ENCODE measurements around the gene GNG13. TPM values are rescaled to one million over a fixed set of nuclear protein-coding genes. Genes with fewer than 3 reads are reported as not detected.
"Not testable (repeated sequence)": the region's sequence is repeated elsewhere in the genome, so short reads cannot be mapped to it uniquely, and the experiment has no call there.

GNG13 gene
- total RNA-seq, 1 donor from 2014 or later = not detected

DNA sequence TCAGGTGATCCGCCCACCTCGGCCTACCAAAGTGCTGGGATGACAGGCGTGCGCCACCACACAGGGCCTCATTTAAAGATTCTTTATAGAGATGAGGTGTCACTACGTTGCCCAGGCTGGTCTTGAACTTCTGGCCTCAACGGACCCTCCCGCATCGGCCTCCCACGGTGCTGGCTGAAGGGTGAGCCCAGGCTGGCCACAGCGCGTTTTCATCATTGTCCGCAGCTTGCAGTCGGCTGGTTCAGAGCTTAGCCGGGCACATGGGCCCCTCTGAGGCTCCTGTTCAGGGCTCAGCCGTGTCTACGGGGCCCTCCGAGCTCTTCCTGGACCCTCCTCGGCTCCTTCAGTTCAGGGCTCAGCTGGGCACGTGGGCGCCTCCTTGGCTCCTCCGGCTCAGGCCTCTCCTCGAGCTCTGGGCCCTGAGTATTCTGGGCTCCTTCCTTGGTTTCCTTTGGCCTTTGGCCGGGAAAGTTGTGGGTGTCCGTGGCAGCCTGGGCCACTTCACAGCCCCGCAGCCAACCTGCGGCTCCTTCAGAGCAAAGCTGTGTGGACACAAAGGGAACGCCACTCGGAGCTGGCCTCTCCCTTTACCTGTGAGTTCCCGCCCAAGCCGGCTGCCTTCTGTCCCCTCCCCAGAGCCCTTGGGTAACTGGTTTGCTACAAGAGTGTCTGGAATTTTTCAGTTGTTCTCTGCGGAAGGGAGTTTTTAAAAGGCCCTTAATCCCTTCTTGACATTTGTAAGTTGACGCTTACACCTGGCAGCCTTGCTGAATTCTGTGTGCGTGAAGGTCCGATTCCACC is 41.2 kb downstream of the GNG13 start:
- H3K4me3 ChIP-seq (ENCODE audit: low read depth, low read length) = no peak overlapping the region
- H3K27me3 ChIP-seq (ENCODE audit: control insufficient read depth, insufficient read depth, low read length) = no peaks in the 10 kb centered on the region
- DNase-seq (ENCODE audit: low read depth) = no peak
- no peaks in the 10 kb centered on the region for H3K36me3 ChIP-seq (ENCODE audit: control insufficient read depth, insufficient read depth, low read length)
- TF ChIP-seq, protein P1, sequence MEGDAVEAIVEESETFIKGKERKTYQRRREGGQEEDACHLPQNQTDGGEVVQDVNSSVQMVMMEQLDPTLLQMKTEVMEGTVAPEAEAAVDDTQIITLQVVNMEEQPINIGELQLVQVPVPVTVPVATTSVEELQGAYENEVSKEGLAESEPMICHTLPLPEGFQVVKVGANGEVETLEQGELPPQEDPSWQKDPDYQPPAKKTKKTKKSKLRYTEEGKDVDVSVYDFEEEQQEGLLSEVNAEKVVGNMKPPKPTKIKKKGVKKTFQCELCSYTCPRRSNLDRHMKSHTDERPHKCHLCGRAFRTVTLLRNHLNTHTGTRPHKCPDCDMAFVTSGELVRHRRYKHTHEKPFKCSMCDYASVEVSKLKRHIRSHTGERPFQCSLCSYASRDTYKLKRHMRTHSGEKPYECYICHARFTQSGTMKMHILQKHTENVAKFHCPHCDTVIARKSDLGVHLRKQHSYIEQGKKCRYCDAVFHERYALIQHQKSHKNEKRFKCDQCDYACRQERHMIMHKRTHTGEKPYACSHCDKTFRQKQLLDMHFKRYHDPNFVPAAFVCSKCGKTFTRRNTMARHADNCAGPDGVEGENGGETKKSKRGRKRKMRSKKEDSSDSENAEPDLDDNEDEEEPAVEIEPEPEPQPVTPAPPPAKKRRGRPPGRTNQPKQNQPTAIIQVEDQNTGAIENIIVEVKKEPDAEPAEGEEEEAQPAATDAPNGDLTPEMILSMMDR (IDR thresholded peaks at IDR 0.05; ENCODE audit: insufficient read depth, low read length, poor library complexity, severe bottlenecking) = no peak

DNA sequence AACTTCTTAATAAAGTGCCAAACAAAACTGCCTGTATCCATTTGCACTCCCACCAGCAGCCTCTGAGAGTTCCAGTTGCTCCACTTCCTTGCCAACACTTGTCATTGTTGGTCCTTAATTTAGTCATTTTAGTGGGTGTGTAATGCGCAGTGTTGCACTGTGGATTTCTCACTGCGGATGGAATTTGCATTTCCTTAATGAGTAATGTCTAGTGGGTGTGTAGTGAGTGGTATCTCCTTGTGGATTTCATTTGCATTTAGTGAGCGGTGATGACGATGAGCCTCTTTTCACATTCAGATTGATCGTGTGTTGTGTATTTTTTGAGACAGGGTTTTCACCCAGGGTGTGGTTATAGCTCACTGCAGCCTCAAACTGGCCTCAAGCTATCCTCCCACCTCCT is 44.1 kb downstream of the GNG13 start:
- H3K27me3 ChIP-seq (ENCODE audit: control insufficient read depth, insufficient read depth, low read length) = no peaks in the 10 kb centered on the region
- TF ChIP-seq, protein P1 (IDR thresholded peaks at IDR 0.05; ENCODE audit: insufficient read depth, low read length, poor library complexity, severe bottlenecking) = no peak
- no peak for DNase-seq (ENCODE audit: low read depth)
- no peaks in the 10 kb centered on the region for H3K36me3 ChIP-seq (ENCODE audit: control insufficient read depth, insufficient read depth, low read length)
- no peak overlapping the region for H3K4me3 ChIP-seq (ENCODE audit: low read depth, low read length)

DNA sequence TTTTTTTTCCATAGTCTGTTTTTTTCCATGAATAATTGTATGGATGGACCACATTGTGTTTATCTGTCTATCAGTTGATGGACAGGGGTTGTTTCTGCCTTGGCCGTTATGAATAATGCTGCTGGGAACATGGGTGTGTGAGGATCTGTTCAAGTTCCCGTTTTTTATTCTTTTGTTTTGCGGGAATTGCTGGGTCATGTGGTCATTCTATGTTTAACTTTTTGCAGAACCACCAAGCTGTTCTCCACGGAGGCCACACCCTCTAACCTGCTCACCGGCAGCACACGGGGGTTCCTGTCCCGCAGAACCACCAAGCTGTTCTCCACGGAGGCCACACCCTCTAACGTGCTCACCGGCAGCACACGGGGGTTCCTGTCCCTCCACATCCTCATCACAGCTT is 45.9 kb downstream of the GNG13 start:
- DNase-seq (ENCODE audit: low read depth) = no peak
- no peaks in the 10 kb centered on the region for H3K27me3 ChIP-seq (ENCODE audit: control insufficient read depth, insufficient read depth, low read length)
- H3K36me3 ChIP-seq (ENCODE audit: control insufficient read depth, insufficient read depth, low read length) = no peaks in the 10 kb centered on the region
- TF ChIP-seq, protein P1 (IDR thresholded peaks at IDR 0.05; ENCODE audit: insufficient read depth, low read length, poor library complexity, severe bottlenecking) = no peak
- no peak overlapping the region for H3K4me3 ChIP-seq (ENCODE audit: low read depth, low read length)

DNA sequence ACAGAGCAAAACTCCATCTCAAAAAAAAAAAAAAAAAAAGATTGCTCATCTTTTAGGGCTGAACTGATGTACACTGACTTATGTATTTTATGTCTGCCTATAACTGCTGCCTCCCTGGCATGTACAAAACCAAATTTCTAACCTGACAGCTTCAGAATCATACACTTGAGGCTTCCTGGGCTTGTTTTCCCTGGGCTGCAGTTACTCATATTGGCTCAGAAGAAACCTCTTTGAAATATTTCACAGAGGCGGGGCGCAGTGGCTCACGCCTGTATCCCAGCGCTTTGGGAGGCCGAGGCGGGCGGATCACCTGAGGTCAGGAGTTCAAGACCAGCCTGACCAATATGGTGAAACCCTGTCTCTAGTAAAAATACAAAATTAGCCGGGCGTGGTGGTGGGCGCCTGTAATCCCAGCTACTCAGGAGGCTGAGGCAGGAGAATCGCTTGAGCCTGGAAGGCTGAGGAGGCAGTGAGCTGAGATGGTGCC is 46.4 kb downstream of the GNG13 start:
- not testable (repeated sequence) for H3K36me3 ChIP-seq (ENCODE audit: control insufficient read depth, insufficient read depth, low read length); H3K27me3 ChIP-seq (ENCODE audit: control insufficient read depth, insufficient read depth, low read length); DNase-seq (ENCODE audit: low read depth); H3K4me3 ChIP-seq (ENCODE audit: low read depth, low read length)

DNA sequence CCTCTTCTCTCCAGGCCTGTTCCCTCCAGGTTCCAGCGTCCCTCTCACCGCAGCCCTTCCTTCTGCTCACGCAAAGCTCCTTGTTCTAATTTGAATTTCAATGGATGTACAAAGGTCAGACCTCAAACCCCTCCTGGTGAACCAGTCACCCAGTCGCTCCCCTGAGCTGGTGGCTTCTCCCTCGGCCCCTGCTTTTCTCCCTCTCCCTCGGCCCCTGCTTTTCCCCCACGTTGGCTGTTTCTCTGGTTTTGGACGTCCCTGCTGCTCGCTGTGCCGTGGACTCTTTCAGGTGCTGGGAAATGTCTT is 48.6 kb downstream of the GNG13 start:
- H3K36me3 ChIP-seq (ENCODE audit: control insufficient read depth, insufficient read depth, low read length) = no peaks in the 10 kb centered on the region
- TF ChIP-seq, protein P1 (IDR thresholded peaks at IDR 0.05; ENCODE audit: insufficient read depth, low read length, poor library complexity, severe bottlenecking) = no peak
- no peaks in the 10 kb centered on the region for H3K27me3 ChIP-seq (ENCODE audit: control insufficient read depth, insufficient read depth, low read length)
- no peak overlapping the region for H3K4me3 ChIP-seq (ENCODE audit: low read depth, low read length)
- no peak for DNase-seq (ENCODE audit: low read depth)

DNA sequence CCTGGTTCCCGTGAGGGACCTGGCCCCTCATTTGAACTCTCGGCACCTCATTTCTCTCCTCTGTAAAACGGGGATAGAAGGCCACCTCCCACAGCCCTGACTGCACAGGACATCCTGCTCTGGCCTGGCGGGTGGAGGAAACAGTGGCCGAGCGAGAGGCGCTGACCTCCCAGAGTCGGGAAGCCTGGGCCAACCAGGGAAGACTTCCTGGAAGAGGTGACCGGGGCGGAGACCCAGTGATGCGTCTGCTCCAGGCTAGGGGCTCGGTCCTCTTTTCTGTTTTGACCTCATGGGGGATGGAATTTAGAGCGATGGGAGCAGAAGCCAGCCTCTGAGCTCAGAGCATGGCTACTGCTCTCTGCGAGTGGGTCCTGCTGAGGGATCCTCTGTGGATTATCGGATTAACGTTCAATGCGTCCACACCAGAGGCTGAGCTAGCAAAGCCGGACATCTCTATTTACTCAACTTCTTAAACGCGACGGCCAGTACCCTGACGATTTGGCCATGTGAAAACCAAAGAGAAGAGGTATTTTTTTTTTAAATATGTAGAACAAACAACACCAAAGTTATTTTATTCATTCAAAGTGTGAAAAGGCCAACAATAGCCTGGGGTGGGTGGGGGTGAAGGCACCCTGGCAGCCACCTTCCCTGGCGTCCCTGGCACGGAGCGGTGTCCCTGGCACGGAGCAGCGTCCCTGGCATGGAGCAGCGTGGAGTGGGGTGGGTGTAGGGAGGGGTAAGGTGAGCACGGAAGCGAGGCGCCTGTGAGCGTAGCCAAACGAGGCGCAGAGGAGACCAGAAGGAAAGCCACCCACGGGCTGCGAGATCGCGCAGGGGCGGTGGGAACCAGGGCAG is 49.2 kb downstream of the GNG13 start:
- TF ChIP-seq, protein P1 (IDR thresholded peaks at IDR 0.05; ENCODE audit: insufficient read depth, low read length, poor library complexity, severe bottlenecking) = no peak
- no peak for DNase-seq (ENCODE audit: low read depth)
- no peak overlapping the region for H3K4me3 ChIP-seq (ENCODE audit: low read depth, low read length)
- no peaks in the 10 kb centered on the region for H3K27me3 ChIP-seq (ENCODE audit: control insufficient read depth, insufficient read depth, low read length)
- H3K36me3 ChIP-seq (ENCODE audit: control insufficient read depth, insufficient read depth, low read length) = no peaks in the 10 kb centered on the region

Data from kidney epithelial cell (primary cell).